HEK293 (cell line): ENCODE results near the gene TTC1.

Experiments used
- CTCF ChIA-PET: fragments of 350-600 bp; formaldehyde crosslinking; extraction: SDS; loops from one replicate; lab custom pipeline; 2021; ENCODE audit warnings: antibody characterized with exemption; lab: Yijun Ruan, JAX
- POLR2A ChIA-PET: fragments of 300-600 bp; formaldehyde crosslinking; extraction: SDS; loops from one replicate; lab custom pipeline; 2020; ENCODE audit warnings: antibody characterized with exemption, inconsistent platforms; lab: Yijun Ruan, JAX
- H3K27ac ChIP-seq: fragments of 200-500 bp; sonication (Bioruptor generic); 2 replicates; pipeline ENCODE4 v1.5.1; 2014; ENCODE audit warnings: low read depth, low read length, control low read depth, inconsistent platforms; ENCODE audit errors: extremely low read depth
- H3K36me3 ChIP-seq, 2 experiments: fragments of 200-500 bp in 1 of 2; sonication (Bioruptor generic) in 1 of 2; 1 replicate in 1 of 2; 2 replicates in 1 of 2; pipeline ENCODE4 v1.5.1; 2014 to 2017; ENCODE audit warnings: inconsistent platforms in 2 of 2, low read length in 2 of 2; ENCODE audit not compliant: control insufficient read depth in 2 of 2, insufficient read depth in 1 of 2
- H3K4me1 ChIP-seq: fragments of 200-500 bp; sonication (Bioruptor generic); 2 replicates; pipeline ENCODE4 v1.5.1; 2014; ENCODE audit warnings: mild to moderate bottlenecking, low read length, inconsistent platforms; ENCODE audit not compliant: control insufficient read depth, insufficient read depth
- H3K4me3 ChIP-seq: 2 replicates; pipeline ENCODE4 v1.5.1; 2011; ENCODE audit warnings: low read depth, mild to moderate bottlenecking, control low read depth, low read length, moderate library complexity
- H3K9me3 ChIP-seq: fragments of 200-500 bp; sonication (Bioruptor generic); 2 replicates; pipeline ENCODE4 v1.5.1; 2014; ENCODE audit warnings: low read depth, low read length, inconsistent platforms; ENCODE audit not compliant: control insufficient read depth, insufficient read depth
- GLIS2 ChIP-seq: fragments of 450-650 bp; formaldehyde crosslinking; IDR thresholded peaks from 2 replicates; pipeline ENCODE4 v1.5.1; 2016; ENCODE audit warnings: missing biosample characterization, missing genetic modification characterization
- KLF1 ChIP-seq: fragments of 450-650 bp; formaldehyde crosslinking; IDR thresholded peaks from 2 replicates; pipeline ENCODE4 v1.5.1; 2016; ENCODE audit warnings: missing biosample characterization, missing genetic modification characterization
- KLF10 ChIP-seq: fragments of 450-650 bp; IDR thresholded peaks from 2 replicates; pipeline ENCODE4 v1.5.1; 2018; ENCODE audit warnings: missing biosample characterization, mild to moderate bottlenecking, missing genetic modification characterization
- YY2 ChIP-seq: fragments of 450-650 bp; formaldehyde crosslinking; IDR thresholded peaks from 2 replicates; pipeline ENCODE4 v1.5.1; 2016; ENCODE audit warnings: missing biosample characterization, missing genetic modification characterization
- ZBTB1 ChIP-seq: fragments of 450-650 bp; formaldehyde crosslinking; IDR thresholded peaks from 2 replicates; pipeline ENCODE4 v1.5.1; 2016; ENCODE audit warnings: missing biosample characterization, missing genetic modification characterization
- ZEB2 ChIP-seq: fragments of 450-650 bp; formaldehyde crosslinking; IDR thresholded peaks from 2 replicates; pipeline ENCODE4 v1.5.1; 2016; ENCODE audit warnings: missing biosample characterization, missing genetic modification characterization
- ZFP3 ChIP-seq: fragments of 450-650 bp; formaldehyde crosslinking; IDR thresholded peaks from 2 replicates; pipeline ENCODE4 v1.5.1; 2016; ENCODE audit warnings: low read depth, missing biosample characterization, missing genetic modification characterization
- ZNF10 ChIP-seq: fragments of 450-650 bp; formaldehyde crosslinking; IDR thresholded peaks from 2 replicates; pipeline ENCODE4 v1.5.1; 2017; ENCODE audit warnings: missing biosample characterization, missing genetic modification characterization
- ZNF174 ChIP-seq: fragments of 450-650 bp; formaldehyde crosslinking; IDR thresholded peaks from 2 replicates; pipeline ENCODE4 v1.5.0; 2017; ENCODE audit warnings: missing biosample characterization, mild to moderate bottlenecking, missing genetic modification characterization
- ZNF202 ChIP-seq: fragments of 450-650 bp; formaldehyde crosslinking; IDR thresholded peaks from 2 replicates; pipeline ENCODE4 v1.5.1; 2016; ENCODE audit warnings: missing biosample characterization, missing genetic modification characterization, borderline replicate concordance
- ZNF324 ChIP-seq: fragments of 450-650 bp; formaldehyde crosslinking; IDR thresholded peaks from 2 replicates; pipeline ENCODE4 v1.5.1; 2016; ENCODE audit warnings: missing biosample characterization, missing genetic modification characterization
- ZNF416 ChIP-seq: fragments of 450-650 bp; formaldehyde crosslinking; IDR thresholded peaks from 2 replicates; pipeline ENCODE4 v1.5.1; 2016; ENCODE audit warnings: missing biosample characterization, missing genetic modification characterization
- ZNF426 ChIP-seq: fragments of 450-650 bp; formaldehyde crosslinking; IDR thresholded peaks from 2 replicates; pipeline ENCODE4 v1.5.1; 2017; ENCODE audit warnings: missing biosample characterization, missing genetic modification characterization, mild to moderate bottlenecking, inconsistent platforms, moderate library complexity
- ZNF473 ChIP-seq: fragments of 450-650 bp; formaldehyde crosslinking; IDR thresholded peaks from 2 replicates; pipeline ENCODE4 v1.5.1; 2017; ENCODE audit warnings: missing biosample characterization, missing genetic modification characterization
- ZNF488 ChIP-seq: fragments of 450-650 bp; formaldehyde crosslinking; IDR thresholded peaks from 2 replicates; pipeline ENCODE4 v1.5.1; 2016; ENCODE audit warnings: missing biosample characterization, missing genetic modification characterization
- ZNF548 ChIP-seq: fragments of 450-650 bp; formaldehyde crosslinking; IDR thresholded peaks from 2 replicates; pipeline ENCODE4 v1.5.1; 2016; ENCODE audit warnings: missing biosample characterization, missing genetic modification characterization
- ZNF549 ChIP-seq: fragments of 450-650 bp; IDR thresholded peaks from 2 replicates; pipeline ENCODE4 v1.5.1; 2018; ENCODE audit warnings: missing biosample characterization, missing genetic modification characterization, mild to moderate bottlenecking, inconsistent platforms, moderate library complexity
- ZNF580 ChIP-seq: fragments of 450-650 bp; formaldehyde crosslinking; IDR thresholded peaks from 2 replicates; pipeline ENCODE4 v1.5.1; 2016; ENCODE audit warnings: missing biosample characterization, missing genetic modification characterization
- ZNF768 ChIP-seq: fragments of 450-650 bp; formaldehyde crosslinking; IDR thresholded peaks from 2 replicates; pipeline ENCODE4 v1.5.1; 2018; ENCODE audit warnings: missing biosample characterization, mild to moderate bottlenecking, missing genetic modification characterization
- ZNF830 ChIP-seq: fragments of 450-650 bp; IDR thresholded peaks from 2 replicates; pipeline ENCODE4 v1.5.0; 2018; ENCODE audit warnings: missing biosample characterization, missing genetic modification characterization, low read depth, mild to moderate bottlenecking, moderate library complexity
- ZSCAN30 ChIP-seq: fragments of 450-650 bp; IDR thresholded peaks from 2 replicates; pipeline ENCODE4 v1.5.1; 2018; ENCODE audit warnings: missing biosample characterization, mild to moderate bottlenecking, missing genetic modification characterization, moderate library complexity
- TF ChIP-seq, protein P1 (sequence below): fragments of 450-650 bp; formaldehyde crosslinking; IDR thresholded peaks from 2 replicates; pipeline ENCODE4 v1.5.1; 2016; ENCODE audit warnings: missing biosample characterization, missing genetic modification characterization
- TF ChIP-seq, protein P2 (sequence below): fragments of 450-650 bp; formaldehyde crosslinking; conservative IDR thresholded peaks from 2 replicates; pipeline ENCODE4 v1.5.1; 2016; ENCODE audit warnings: low read depth, missing biosample characterization, missing genetic modification characterization
- TF ChIP-seq, protein P3 (sequence below): fragments of 450-650 bp; formaldehyde crosslinking; IDR thresholded peaks from 2 replicates; pipeline ENCODE4 v1.5.1; 2016; ENCODE audit warnings: missing biosample characterization, missing genetic modification characterization

Gene TTC1

DNA sequence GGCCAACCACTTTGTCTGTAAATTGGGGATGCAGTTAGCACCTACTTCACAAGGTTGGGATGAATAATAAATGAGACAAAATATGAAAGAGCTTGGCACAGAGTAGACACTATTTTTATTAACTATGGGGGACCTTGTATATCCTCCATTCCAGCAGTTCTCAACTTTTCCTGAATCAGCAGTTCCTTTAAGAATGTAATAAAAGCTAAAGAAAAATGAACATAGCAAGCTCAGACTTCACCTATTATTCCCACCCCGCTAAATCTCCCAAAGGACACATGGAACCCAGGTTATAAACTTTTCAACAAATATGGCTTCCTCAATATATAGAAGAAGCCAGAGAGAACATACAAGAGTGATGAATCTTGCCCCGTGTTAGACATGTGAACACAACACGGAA, 32.0 kb upstream of the TTC1 start:
- Histone ChIP-seq H3K9me3 (no peaks in the 10 kb centered on the region), H3K4me1 (no peaks in the 10 kb centered on the region), H3K4me3 (no peak overlapping the region), H3K36me3 (no peaks in the 10 kb centered on the region), H3K27ac (no peak overlapping the region)
- POLR2A ChIA-PET: no interaction called here
- CTCF ChIA-PET: interaction anchor here (0.6 to 5.1 kb wide), 4 partner anchors 11 to 45 kb away, joined by 3 to 50 read pairs (median 3); no protein-coding TSS in a partner anchor
- TF ChIP-seq ZNF548 (no peak), ZNF416 (tag by site-specific recombination) (no peak), KLF10 (tag by site-specific recombination) (no peak), ZNF174 (tag by site-specific recombination) (no peak), GLIS2 (tag by site-specific recombination) (no peak), YY2 (tag by site-specific recombination) (no peak), ZEB2 (tag by site-specific recombination) (no peak), ZNF768 (tag by site-specific recombination) (no peak), ZBTB1 (tag by site-specific recombination) (no peak), ZNF426 (no peak), ZNF473 (tag by site-specific recombination) (no peak), ZNF549 (tag by site-specific recombination) (no peak), KLF1 (tag by site-specific recombination) (no peak)
- TF ChIP-seq, protein P1, sequence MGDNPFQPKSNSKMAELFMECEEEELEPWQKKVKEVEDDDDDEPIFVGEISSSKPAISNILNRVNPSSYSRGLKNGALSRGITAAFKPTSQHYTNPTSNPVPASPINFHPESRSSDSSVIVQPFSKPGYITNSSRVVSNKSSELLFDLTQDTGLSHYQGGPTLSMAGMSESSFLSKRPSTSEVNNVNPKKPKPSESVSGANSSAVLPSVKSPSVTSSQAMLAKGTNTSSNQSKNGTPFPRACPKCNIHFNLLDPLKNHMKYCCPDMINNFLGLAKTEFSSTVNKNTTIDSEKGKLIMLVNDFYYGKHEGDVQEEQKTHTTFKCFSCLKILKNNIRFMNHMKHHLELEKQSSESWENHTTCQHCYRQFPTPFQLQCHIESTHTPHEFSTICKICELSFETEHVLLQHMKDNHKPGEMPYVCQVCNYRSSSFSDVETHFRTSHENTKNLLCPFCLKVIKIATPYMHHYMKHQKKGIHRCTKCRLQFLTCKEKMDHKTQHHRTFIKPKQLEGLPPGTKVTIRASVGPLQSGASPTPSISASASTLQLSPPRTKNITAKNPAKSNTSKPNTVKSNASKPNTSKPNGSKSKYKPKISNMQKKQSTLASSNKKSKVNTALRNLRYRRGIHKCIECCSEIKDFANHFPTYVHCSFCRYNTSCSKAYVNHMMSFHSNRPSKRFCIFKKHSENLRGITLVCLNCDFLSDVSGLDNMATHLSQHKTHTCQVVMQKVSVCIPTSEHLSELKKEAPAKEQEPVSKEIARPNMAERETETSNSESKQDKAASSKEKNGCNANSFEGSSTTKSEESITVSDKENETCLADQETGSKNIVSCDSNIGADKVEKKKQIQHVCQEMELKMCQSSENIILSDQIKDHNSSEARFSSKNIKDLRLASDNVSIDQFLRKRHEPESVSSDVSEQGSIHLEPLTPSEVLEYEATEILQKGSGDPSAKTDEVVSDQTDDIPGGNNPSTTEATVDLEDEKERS (tag by site-specific recombination): no peak
- TF ChIP-seq, protein P2, sequence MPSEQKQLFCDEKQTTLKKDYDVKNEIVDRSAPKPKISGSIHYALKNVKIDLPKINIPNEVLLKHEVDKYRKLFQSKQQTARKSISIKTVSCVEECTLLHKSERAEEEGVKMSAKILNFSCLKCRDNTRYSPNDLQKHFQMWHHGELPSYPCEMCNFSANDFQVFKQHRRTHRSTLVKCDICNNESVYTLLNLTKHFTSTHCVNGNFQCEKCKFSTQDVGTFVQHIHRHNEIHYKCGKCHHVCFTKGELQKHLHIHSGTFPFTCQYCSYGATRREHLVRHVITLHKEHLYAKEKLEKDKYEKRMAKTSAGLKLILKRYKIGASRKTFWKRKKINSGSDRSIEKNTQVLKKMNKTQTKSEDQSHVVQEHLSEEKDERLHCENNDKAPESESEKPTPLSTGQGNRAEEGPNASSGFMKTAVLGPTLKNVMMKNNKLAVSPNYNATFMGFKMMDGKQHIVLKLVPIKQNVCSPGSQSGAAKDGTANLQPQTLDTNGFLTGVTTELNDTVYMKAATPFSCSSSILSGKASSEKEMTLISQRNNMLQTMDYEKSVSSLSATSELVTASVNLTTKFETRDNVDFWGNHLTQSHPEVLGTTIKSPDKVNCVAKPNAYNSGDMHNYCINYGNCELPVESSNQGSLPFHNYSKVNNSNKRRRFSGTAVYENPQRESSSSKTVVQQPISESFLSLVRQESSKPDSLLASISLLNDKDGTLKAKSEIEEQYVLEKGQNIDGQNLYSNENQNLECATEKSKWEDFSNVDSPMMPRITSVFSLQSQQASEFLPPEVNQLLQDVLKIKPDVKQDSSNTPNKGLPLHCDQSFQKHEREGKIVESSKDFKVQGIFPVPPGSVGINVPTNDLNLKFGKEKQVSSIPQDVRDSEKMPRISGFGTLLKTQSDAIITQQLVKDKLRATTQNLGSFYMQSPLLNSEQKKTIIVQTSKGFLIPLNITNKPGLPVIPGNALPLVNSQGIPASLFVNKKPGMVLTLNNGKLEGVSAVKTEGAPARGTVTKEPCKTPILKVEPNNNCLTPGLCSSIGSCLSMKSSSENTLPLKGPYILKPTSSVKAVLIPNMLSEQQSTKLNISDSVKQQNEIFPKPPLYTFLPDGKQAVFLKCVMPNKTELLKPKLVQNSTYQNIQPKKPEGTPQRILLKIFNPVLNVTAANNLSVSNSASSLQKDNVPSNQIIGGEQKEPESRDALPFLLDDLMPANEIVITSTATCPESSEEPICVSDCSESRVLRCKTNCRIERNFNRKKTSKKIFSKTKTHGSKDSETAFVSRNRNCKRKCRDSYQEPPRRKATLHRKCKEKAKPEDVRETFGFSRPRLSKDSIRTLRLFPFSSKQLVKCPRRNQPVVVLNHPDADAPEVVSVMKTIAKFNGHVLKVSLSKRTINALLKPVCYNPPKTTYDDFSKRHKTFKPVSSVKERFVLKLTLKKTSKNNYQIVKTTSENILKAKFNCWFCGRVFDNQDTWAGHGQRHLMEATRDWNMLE: no peak

- H3K27ac ChIP-seq: no peak overlapping the region
- H3K4me3 ChIP-seq: no peak overlapping the region
- H3K9me3 ChIP-seq: no peaks in the 10 kb centered on the region
- no peaks in the 10 kb centered on the region for H3K4me1 ChIP-seq
- H3K36me3 ChIP-seq: no peaks in the 10 kb centered on the region
- CTCF ChIA-PET: interaction anchor here (1.1 to 5.1 kb wide), 2 partner anchors 9 kb away, joined by 7 to 50 read pairs; no protein-coding TSS in a partner anchor
- POLR2A ChIA-PET: interaction anchor here (0.9 kb wide), 1 partner anchor 9 kb away, joined by 4 read pairs; no protein-coding TSS in a partner anchor
- TF ChIP-seq, protein P3, sequence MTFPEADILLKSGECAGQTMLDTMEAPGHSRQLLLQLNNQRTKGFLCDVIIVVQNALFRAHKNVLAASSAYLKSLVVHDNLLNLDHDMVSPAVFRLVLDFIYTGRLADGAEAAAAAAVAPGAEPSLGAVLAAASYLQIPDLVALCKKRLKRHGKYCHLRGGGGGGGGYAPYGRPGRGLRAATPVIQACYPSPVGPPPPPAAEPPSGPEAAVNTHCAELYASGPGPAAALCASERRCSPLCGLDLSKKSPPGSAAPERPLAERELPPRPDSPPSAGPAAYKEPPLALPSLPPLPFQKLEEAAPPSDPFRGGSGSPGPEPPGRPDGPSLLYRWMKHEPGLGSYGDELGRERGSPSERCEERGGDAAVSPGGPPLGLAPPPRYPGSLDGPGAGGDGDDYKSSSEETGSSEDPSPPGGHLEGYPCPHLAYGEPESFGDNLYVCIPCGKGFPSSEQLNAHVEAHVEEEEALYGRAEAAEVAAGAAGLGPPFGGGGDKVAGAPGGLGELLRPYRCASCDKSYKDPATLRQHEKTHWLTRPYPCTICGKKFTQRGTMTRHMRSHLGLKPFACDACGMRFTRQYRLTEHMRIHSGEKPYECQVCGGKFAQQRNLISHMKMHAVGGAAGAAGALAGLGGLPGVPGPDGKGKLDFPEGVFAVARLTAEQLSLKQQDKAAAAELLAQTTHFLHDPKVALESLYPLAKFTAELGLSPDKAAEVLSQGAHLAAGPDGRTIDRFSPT (tag by site-specific recombination): no peak
- TF ChIP-seq ZNF580 (tag by site-specific recombination) (no peak), ZNF830 (tag by site-specific recombination) (no peak), ZSCAN30 (no peak), ZNF549 (tag by site-specific recombination) (no peak), ZNF488 (tag by site-specific recombination) (no peak), ZNF202 (tag by site-specific recombination) (no peak), ZNF10 (tag by site-specific recombination) (no peak), ZFP3 (no peak), ZNF324 (tag by site-specific recombination) (no peak)
Measured at GRCh38 chr5:159978358-159978757, 30.6 kb upstream of the TTC1 start.
